DMS53 (cell line): Measurements from ENCODE around the gene EXOSC2.

ENCODE experiments used
- DNase-seq: peaks from one replicate; lab custom pipeline; 2025; lab: John Stamatoyannopoulos, UW

Gene EXOSC2

GRCh38 chr9:130738281-130738680, 44.7 kb downstream of the EXOSC2 start:
- DNase-seq, result no peak

GRCh38 chr9:130739081-130739480, 45.5 kb downstream of the EXOSC2 start:
- no peak for DNase-seq

- DNase-seq, result peak; percentile 48
Observed at GRCh38 chr9:130740218-130741023, 46.8 kb downstream of the EXOSC2 start.

- no peak for DNase-seq
Observed at GRCh38 chr9:130741024-130741305, 47.4 kb downstream of the EXOSC2 start.

GRCh38 chr9:130741831-130742449, 48.4 kb downstream of the EXOSC2 start:
- DNase-seq, result no peak

- DNase-seq, result no peak
Observed at GRCh38 chr9:130743656-130744055, 50.1 kb downstream of the EXOSC2 start.

GRCh38 chr9:130745210-130745800, 51.7 kb downstream of the EXOSC2 start:
- no peak for DNase-seq

GRCh38 chr9:130745829-130746228, 52.2 kb downstream of the EXOSC2 start:
- DNase-seq, result no peak

GRCh38 chr9:130746434-130747212, 53.0 kb downstream of the EXOSC2 start:
- DNase-seq, result no peak

- DNase-seq, result no peak
Observed at GRCh38 chr9:130751631-130752355, 58.2 kb downstream of the EXOSC2 start.
